HEK293 (cell line): ENCODE results near the gene RBM7.

Experiments
- FEZF1 ChIP-seq: fragments of 450-650 bp; formaldehyde crosslinking; IDR thresholded peaks from 2 replicates; pipeline ENCODE4 v1.5.1; 2016; ENCODE audit warnings: missing biosample characterization, missing genetic modification characterization
- GLIS2 ChIP-seq: fragments of 450-650 bp; formaldehyde crosslinking; IDR thresholded peaks from 2 replicates; pipeline ENCODE4 v1.5.1; 2016; ENCODE audit warnings: missing biosample characterization, missing genetic modification characterization
- MYNN ChIP-seq: fragments of 450-650 bp; formaldehyde crosslinking; IDR thresholded peaks from 2 replicates; pipeline ENCODE4 v1.5.1; 2016; ENCODE audit warnings: missing biosample characterization, missing genetic modification characterization, borderline replicate concordance
- SETDB1 ChIP-seq: IDR thresholded peaks from one replicate; pipeline ENCODE4 v1.6.1; 2017; ENCODE audit warnings: mild to moderate bottlenecking, low read length, moderate library complexity, mixed read lengths; ENCODE audit not compliant: insufficient read length
- SP2 ChIP-seq: fragments of 450-650 bp; formaldehyde crosslinking; IDR thresholded peaks from 2 replicates; pipeline ENCODE4 v1.5.1; 2016; ENCODE audit warnings: missing biosample characterization, missing genetic modification characterization
- ZFP37 ChIP-seq: fragments of 450-650 bp; formaldehyde crosslinking; IDR thresholded peaks from 2 replicates; pipeline ENCODE4 v1.5.1; 2016; ENCODE audit warnings: missing biosample characterization, missing genetic modification characterization
- ZNF169 ChIP-seq: fragments of 450-650 bp; formaldehyde crosslinking; IDR thresholded peaks from 2 replicates; pipeline ENCODE4 v1.5.1; 2016; ENCODE audit warnings: missing biosample characterization, missing genetic modification characterization
- ZNF404 ChIP-seq: fragments of 450-650 bp; formaldehyde crosslinking; IDR thresholded peaks from 2 replicates; pipeline ENCODE4 v1.5.1; 2017; ENCODE audit warnings: missing biosample characterization, missing genetic modification characterization
- ZNF777 ChIP-seq: fragments of 450-650 bp; formaldehyde crosslinking; IDR thresholded peaks from 2 replicates; pipeline ENCODE4 v1.5.1; 2017; ENCODE audit warnings: missing biosample characterization, missing genetic modification characterization, borderline replicate concordance
- TF ChIP-seq, protein P1 (sequence below): fragments of 450-650 bp; formaldehyde crosslinking; IDR thresholded peaks from 2 replicates; pipeline ENCODE4 v1.5.1; 2016; ENCODE audit warnings: missing biosample characterization, missing genetic modification characterization
- TF ChIP-seq, protein P2 (sequence below): fragments of 450-650 bp; formaldehyde crosslinking; IDR thresholded peaks from 2 replicates; pipeline ENCODE4 v1.5.1; 2016; ENCODE audit warnings: missing biosample characterization, missing genetic modification characterization
- TF ChIP-seq, protein P3 (sequence below): fragments of 450-650 bp; formaldehyde crosslinking; IDR thresholded peaks from 2 replicates; pipeline ENCODE4 v1.5.1; 2016; ENCODE audit warnings: missing biosample characterization, missing genetic modification characterization, low read depth
- TF ChIP-seq, protein P4 (sequence below): fragments of 450-650 bp; formaldehyde crosslinking; IDR thresholded peaks from 2 replicates; pipeline ENCODE4 v1.5.1; 2016; ENCODE audit warnings: missing biosample characterization, missing genetic modification characterization

DNA sequence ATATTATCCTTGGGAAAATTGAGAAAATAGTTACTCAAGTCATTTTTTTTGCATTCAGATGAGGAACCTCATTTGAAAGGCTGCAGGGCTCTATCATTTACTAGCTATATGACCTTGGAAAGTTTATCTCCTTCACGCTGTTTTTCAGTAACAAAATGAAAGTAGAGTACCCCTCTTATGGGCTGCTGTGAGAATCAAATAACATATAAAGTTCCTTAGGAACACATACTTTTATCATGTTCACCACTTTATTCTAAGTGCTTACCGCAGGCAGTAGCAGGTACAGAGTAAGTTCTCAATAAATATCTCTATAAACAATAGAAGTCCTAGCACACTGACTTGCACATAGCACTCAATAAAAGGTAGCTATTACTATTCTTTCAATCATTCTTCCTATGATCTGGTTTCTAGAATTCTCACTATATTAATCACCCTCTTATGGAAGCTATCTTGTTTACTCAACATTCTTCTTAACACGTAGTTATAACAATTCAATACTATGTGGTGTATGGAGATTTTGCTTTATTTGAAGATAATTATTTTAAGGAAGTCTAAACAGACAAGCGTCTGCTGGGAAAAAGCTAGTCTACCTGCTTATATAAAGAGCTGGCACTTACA, 2.1 kb upstream of the RBM7 start:
- TF ChIP-seq, protein P1, sequence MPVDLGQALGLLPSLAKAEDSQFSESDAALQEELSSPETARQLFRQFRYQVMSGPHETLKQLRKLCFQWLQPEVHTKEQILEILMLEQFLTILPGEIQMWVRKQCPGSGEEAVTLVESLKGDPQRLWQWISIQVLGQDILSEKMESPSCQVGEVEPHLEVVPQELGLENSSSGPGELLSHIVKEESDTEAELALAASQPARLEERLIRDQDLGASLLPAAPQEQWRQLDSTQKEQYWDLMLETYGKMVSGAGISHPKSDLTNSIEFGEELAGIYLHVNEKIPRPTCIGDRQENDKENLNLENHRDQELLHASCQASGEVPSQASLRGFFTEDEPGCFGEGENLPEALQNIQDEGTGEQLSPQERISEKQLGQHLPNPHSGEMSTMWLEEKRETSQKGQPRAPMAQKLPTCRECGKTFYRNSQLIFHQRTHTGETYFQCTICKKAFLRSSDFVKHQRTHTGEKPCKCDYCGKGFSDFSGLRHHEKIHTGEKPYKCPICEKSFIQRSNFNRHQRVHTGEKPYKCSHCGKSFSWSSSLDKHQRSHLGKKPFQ = no peak
- TF ChIP-seq, protein P2, sequence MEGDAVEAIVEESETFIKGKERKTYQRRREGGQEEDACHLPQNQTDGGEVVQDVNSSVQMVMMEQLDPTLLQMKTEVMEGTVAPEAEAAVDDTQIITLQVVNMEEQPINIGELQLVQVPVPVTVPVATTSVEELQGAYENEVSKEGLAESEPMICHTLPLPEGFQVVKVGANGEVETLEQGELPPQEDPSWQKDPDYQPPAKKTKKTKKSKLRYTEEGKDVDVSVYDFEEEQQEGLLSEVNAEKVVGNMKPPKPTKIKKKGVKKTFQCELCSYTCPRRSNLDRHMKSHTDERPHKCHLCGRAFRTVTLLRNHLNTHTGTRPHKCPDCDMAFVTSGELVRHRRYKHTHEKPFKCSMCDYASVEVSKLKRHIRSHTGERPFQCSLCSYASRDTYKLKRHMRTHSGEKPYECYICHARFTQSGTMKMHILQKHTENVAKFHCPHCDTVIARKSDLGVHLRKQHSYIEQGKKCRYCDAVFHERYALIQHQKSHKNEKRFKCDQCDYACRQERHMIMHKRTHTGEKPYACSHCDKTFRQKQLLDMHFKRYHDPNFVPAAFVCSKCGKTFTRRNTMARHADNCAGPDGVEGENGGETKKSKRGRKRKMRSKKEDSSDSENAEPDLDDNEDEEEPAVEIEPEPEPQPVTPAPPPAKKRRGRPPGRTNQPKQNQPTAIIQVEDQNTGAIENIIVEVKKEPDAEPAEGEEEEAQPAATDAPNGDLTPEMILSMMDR (tag by site-specific recombination) = no peak
- no peak for TF ChIP-seq ZFP37
- TF ChIP-seq, protein P3, sequence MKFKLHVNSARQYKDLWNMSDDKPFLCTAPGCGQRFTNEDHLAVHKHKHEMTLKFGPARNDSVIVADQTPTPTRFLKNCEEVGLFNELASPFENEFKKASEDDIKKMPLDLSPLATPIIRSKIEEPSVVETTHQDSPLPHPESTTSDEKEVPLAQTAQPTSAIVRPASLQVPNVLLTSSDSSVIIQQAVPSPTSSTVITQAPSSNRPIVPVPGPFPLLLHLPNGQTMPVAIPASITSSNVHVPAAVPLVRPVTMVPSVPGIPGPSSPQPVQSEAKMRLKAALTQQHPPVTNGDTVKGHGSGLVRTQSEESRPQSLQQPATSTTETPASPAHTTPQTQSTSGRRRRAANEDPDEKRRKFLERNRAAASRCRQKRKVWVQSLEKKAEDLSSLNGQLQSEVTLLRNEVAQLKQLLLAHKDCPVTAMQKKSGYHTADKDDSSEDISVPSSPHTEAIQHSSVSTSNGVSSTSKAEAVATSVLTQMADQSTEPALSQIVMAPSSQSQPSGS = no peak
- TF ChIP-seq SETDB1 = no peak
- TF ChIP-seq GLIS2 (tag by site-specific recombination) = no peak
- no peak for TF ChIP-seq MYNN (tag by site-specific recombination)
- TF ChIP-seq ZNF404 = no peak
- TF ChIP-seq ZNF777 (tag by site-specific recombination) = no peak
- TF ChIP-seq FEZF1 = peak; percentile 36; the same call in 1 of the 2 replicates
- no peak for TF ChIP-seq ZNF169 (tag by site-specific recombination)
- no peak for TF ChIP-seq SP2 (tag by site-specific recombination)
- TF ChIP-seq, protein P4, sequence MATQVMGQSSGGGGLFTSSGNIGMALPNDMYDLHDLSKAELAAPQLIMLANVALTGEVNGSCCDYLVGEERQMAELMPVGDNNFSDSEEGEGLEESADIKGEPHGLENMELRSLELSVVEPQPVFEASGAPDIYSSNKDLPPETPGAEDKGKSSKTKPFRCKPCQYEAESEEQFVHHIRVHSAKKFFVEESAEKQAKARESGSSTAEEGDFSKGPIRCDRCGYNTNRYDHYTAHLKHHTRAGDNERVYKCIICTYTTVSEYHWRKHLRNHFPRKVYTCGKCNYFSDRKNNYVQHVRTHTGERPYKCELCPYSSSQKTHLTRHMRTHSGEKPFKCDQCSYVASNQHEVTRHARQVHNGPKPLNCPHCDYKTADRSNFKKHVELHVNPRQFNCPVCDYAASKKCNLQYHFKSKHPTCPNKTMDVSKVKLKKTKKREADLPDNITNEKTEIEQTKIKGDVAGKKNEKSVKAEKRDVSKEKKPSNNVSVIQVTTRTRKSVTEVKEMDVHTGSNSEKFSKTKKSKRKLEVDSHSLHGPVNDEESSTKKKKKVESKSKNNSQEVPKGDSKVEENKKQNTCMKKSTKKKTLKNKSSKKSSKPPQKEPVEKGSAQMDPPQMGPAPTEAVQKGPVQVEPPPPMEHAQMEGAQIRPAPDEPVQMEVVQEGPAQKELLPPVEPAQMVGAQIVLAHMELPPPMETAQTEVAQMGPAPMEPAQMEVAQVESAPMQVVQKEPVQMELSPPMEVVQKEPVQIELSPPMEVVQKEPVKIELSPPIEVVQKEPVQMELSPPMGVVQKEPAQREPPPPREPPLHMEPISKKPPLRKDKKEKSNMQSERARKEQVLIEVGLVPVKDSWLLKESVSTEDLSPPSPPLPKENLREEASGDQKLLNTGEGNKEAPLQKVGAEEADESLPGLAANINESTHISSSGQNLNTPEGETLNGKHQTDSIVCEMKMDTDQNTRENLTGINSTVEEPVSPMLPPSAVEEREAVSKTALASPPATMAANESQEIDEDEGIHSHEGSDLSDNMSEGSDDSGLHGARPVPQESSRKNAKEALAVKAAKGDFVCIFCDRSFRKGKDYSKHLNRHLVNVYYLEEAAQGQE (tag by site-specific recombination) = no peak
